ENCODE results near the gene TRIM46. TPM values are rescaled to one million over a fixed set of nuclear protein-coding genes. Genes with fewer than 3 reads are reported as not detected.
A peak's percentile ranks its signal among the peaks of the same experiment; 100 is the strongest.

TRIM46 gene
- total and polyA plus RNA-seq, 2 of the 13 experiments (the other 11 are each of a cell fraction or from before 2014, with no cell fraction given): 0.04 to 0.09 TPM

DNA sequence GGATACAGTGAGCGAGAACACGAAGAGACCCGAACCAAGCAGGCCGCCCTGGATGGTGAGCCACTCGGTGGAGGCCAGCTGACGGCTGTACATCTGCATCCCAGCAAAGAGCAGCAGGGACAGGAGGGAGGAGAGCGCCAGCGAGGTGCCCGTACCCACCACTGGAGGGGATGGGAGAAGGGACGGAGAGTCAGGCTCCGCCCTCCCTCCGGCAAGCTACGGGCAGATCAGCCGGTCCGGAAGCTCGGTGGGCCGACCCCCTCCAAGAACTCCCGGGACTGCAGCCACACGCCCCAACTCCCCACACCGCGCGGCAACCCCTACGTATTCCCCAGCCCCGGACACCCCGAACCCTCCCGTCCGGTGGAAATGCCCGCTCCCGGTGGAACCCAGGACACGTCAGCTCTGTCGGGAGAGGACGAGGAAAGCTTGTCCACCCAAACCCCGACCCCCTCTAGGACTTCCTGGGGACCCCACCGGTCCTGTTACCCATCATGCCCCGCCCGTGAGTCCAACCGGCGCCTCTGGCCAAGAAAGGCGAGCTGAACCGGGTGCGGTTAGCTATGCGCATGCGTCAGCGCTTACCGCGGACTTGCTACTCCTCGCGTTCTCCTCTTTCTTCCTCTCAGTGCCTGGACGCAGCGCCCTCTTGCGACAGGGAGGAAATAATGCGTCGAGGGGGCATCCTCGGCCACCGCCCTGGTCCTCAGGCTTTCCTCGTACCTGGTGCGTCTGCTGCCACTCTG, 744 bp upstream of the TRIM46 start, which contains the start of gene KRTCAP2 (continued):
- TF ChIP-seq, protein P1, sequence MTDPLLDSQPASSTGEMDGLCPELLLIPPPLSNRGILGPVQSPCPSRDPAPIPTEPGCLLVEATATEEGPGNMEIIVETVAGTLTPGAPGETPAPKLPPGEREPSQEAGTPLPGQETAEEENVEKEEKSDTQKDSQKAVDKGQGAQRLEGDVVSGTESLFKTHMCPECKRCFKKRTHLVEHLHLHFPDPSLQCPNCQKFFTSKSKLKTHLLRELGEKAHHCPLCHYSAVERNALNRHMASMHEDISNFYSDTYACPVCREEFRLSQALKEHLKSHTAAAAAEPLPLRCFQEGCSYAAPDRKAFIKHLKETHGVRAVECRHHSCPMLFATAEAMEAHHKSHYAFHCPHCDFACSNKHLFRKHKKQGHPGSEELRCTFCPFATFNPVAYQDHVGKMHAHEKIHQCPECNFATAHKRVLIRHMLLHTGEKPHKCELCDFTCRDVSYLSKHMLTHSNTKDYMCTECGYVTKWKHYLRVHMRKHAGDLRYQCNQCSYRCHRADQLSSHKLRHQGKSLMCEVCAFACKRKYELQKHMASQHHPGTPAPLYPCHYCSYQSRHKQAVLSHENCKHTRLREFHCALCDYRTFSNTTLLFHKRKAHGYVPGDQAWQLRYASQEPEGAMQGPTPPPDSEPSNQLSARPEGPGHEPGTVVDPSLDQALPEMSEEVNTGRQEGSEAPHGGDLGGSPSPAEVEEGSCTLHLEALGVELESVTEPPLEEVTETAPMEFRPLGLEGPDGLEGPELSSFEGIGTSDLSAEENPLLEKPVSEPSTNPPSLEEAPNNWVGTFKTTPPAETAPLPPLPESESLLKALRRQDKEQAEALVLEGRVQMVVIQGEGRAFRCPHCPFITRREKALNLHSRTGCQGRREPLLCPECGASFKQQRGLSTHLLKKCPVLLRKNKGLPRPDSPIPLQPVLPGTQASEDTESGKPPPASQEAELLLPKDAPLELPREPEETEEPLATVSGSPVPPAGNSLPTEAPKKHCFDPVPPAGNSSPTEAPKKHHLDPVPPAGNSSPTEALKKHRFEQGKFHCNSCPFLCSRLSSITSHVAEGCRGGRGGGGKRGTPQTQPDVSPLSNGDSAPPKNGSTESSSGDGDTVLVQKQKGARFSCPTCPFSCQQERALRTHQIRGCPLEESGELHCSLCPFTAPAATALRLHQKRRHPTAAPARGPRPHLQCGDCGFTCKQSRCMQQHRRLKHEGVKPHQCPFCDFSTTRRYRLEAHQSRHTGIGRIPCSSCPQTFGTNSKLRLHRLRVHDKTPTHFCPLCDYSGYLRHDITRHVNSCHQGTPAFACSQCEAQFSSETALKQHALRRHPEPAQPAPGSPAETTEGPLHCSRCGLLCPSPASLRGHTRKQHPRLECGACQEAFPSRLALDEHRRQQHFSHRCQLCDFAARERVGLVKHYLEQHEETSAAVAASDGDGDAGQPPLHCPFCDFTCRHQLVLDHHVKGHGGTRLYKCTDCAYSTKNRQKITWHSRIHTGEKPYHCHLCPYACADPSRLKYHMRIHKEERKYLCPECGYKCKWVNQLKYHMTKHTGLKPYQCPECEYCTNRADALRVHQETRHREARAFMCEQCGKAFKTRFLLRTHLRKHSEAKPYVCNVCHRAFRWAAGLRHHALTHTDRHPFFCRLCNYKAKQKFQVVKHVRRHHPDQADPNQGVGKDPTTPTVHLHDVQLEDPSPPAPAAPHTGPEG (CRISPR knock-in tag; IDR thresholded peaks at IDR 0.05): 0 out of 2 replicates have a peak, but pooled peaks have one; percentile 39
- TF ChIP-seq SRY (CRISPR knock-in tag; IDR thresholded peaks at IDR 0.05): peak; percentile 68; the same call in 1 of the 2 replicates
- TF ChIP-seq FLYWCH1 (CRISPR knock-in tag; IDR thresholded peaks at IDR 0.05): peak; percentile 48; the same call in 1 of the 2 replicates
- no peak for TF ChIP-seq ZNF20 (CRISPR knock-in tag; IDR thresholded peaks at IDR 0.05)
- no peak for TF ChIP-seq ZNF569 (CRISPR knock-in tag; IDR thresholded peaks at IDR 0.05; ENCODE audit: borderline replicate concordance)
- TF ChIP-seq, protein P2, sequence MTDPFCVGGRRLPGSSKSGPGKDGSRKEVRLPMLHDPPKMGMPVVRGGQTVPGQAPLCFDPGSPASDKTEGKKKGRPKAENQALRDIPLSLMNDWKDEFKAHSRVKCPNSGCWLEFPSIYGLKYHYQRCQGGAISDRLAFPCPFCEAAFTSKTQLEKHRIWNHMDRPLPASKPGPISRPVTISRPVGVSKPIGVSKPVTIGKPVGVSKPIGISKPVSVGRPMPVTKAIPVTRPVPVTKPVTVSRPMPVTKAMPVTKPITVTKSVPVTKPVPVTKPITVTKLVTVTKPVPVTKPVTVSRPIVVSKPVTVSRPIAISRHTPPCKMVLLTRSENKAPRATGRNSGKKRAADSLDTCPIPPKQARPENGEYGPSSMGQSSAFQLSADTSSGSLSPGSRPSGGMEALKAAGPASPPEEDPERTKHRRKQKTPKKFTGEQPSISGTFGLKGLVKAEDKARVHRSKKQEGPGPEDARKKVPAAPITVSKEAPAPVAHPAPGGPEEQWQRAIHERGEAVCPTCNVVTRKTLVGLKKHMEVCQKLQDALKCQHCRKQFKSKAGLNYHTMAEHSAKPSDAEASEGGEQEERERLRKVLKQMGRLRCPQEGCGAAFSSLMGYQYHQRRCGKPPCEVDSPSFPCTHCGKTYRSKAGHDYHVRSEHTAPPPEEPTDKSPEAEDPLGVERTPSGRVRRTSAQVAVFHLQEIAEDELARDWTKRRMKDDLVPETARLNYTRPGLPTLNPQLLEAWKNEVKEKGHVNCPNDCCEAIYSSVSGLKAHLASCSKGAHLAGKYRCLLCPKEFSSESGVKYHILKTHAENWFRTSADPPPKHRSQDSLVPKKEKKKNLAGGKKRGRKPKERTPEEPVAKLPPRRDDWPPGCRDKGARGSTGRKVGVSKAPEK (CRISPR knock-in tag; IDR thresholded peaks at IDR 0.05; ENCODE audit: borderline replicate concordance): no peak
- TF ChIP-seq, protein P3, sequence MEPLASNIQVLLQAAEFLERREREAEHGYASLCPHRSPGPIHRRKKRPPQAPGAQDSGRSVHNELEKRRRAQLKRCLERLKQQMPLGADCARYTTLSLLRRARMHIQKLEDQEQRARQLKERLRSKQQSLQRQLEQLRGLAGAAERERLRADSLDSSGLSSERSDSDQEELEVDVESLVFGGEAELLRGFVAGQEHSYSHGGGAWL (CRISPR knock-in tag; IDR thresholded peaks at IDR 0.05): peak; percentile 88
- peak; percentile 76; the same call in 1 of the 2 replicates for TF ChIP-seq SP4 (CRISPR knock-in tag; IDR thresholded peaks at IDR 0.05)
- 0 out of 2 replicates have a peak, but pooled peaks have one; percentile 22 for TF ChIP-seq ONECUT2 (CRISPR knock-in tag; IDR thresholded peaks at IDR 0.05)
- TF ChIP-seq, protein P4, sequence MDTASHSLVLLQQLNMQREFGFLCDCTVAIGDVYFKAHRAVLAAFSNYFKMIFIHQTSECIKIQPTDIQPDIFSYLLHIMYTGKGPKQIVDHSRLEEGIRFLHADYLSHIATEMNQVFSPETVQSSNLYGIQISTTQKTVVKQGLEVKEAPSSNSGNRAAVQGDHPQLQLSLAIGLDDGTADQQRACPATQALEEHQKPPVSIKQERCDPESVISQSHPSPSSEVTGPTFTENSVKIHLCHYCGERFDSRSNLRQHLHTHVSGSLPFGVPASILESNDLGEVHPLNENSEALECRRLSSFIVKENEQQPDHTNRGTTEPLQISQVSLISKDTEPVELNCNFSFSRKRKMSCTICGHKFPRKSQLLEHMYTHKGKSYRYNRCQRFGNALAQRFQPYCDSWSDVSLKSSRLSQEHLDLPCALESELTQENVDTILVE (CRISPR knock-in tag; IDR thresholded peaks at IDR 0.05): peak; percentile 91; the same call in 1 of the 2 replicates
- TF ChIP-seq ZFP90 (CRISPR knock-in tag; IDR thresholded peaks at IDR 0.05; ENCODE audit: borderline replicate concordance): 0 out of 2 replicates have a peak, but pooled peaks have one; percentile 48
- TF ChIP-seq, protein P5, sequence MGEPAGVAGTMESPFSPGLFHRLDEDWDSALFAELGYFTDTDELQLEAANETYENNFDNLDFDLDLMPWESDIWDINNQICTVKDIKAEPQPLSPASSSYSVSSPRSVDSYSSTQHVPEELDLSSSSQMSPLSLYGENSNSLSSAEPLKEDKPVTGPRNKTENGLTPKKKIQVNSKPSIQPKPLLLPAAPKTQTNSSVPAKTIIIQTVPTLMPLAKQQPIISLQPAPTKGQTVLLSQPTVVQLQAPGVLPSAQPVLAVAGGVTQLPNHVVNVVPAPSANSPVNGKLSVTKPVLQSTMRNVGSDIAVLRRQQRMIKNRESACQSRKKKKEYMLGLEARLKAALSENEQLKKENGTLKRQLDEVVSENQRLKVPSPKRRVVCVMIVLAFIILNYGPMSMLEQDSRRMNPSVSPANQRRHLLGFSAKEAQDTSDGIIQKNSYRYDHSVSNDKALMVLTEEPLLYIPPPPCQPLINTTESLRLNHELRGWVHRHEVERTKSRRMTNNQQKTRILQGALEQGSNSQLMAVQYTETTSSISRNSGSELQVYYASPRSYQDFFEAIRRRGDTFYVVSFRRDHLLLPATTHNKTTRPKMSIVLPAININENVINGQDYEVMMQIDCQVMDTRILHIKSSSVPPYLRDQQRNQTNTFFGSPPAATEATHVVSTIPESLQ (CRISPR knock-in tag; conservative IDR thresholded peaks at IDR 0.05): no peak
- peak; percentile 52; the same call in 1 of the 2 replicates for TF ChIP-seq KAT7 (CRISPR knock-in tag; IDR thresholded peaks at IDR 0.05; ENCODE audit: borderline replicate concordance)
- peak; percentile 86 for TF ChIP-seq SMAD1 (CRISPR knock-in tag; IDR thresholded peaks at IDR 0.05; ENCODE audit: borderline replicate concordance, low read depth)
- no peak for TF ChIP-seq ZNF282 (IDR thresholded peaks at IDR 0.05; ENCODE audit: partially characterized antibody)
- no peak for TF ChIP-seq ZNF577 (CRISPR knock-in tag; IDR thresholded peaks at IDR 0.05; ENCODE audit: borderline replicate concordance, low read depth)
